HG03103 (cell line): Measurements from ENCODE around the gene CREG1.

ENCODE experiments used
- ATAC-seq: cut with Tn5 transposase; IDR thresholded peaks from one replicate; pipeline ENCODE4 v1.9.1; 2021; ENCODE audit warnings: low read depth; ENCODE audit not compliant: unreplicated experiment

CREG1 gene

DNA sequence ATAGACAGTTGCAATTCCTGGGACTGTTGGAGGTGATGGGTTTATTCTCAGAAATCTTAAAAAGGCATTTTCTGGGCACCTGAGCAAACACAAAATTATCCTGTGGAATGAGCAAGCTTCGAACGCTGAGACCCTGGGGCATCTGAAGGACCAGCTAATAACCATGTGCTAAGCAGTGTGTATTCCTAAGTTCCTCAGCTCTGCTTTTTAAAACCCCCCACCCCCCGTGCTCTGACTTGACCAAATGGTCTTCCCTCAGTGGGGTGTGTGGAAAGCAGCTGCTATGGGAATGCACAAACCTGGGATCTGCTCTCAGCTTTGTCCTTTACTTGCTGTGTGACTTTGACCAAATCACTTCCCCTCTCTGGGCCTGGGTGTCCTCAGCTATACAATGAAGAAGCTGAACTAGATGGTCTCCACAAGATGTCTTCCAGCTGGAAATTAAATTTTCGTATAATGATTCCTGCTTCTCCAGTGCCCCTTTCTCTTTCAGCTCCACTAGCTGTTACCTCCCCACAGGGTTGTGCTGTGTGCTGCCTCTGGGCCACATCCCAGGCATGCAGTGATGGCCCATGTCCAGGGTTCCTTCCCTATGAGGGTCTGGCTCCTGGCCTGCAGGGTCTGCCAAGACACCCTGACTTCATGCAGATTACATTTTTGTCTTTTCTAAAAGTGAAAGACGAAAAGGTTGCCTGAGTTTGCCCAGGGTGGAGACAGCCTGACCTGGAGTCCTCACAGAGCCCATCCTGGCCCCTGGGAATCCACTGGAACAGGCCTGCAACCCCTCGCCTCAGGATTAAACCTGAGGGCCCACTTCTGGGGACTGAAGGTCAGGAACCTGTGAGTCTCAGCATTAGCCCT, 20.4 kb downstream of the CREG1 start:
- no peak for ATAC-seq

DNA sequence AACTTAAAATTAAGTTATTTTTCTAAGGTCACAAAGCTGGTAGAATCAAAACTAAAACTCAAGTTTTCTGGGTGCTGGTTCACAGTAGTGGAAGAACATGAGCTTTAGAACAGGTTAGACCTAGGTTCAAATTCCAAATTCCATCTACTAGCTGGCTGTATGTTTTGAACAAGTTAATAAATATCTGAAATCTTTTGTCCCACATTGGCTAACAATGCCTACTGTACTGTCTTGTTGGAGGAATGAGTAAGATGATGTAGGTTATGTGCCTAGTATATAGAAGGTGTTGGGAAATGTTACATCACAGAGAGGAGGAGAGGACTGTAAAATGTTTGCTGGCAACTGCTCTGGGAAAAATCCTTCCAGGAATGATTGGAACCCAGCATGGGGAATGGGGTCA, 21.2 kb downstream of the CREG1 start:
- ATAC-seq: no peak

DNA sequence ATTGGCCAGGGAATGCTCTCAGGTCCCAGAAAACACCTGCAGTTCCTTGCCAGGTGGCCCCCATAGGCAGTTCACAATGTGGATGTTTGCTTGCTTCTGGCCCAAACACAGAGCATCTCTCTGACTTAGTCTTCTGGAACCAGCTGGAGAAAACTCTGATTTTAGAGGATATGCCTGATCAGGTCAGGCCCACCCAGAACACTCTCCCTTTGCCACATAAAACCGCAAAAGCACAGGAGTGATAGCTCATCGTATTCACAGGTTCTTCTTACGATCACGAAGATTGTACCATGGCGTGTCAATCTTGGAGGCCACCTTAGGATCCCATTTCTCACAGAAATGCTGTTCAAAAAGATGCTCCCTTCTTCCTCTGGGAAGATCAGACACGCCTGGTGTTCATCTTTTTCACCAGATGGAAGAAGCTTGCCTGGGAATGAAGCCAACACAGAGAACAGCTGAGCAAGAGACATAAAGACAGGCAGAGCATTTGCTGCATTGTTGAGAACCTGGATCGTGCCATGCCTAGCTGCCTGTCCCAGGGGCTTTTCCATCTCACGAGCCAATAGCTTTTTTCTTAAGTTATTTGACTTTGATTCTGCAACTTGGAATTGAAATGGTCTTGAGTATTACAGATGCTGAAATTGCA, 23.6 kb downstream of the CREG1 start:
- no peak for ATAC-seq

DNA sequence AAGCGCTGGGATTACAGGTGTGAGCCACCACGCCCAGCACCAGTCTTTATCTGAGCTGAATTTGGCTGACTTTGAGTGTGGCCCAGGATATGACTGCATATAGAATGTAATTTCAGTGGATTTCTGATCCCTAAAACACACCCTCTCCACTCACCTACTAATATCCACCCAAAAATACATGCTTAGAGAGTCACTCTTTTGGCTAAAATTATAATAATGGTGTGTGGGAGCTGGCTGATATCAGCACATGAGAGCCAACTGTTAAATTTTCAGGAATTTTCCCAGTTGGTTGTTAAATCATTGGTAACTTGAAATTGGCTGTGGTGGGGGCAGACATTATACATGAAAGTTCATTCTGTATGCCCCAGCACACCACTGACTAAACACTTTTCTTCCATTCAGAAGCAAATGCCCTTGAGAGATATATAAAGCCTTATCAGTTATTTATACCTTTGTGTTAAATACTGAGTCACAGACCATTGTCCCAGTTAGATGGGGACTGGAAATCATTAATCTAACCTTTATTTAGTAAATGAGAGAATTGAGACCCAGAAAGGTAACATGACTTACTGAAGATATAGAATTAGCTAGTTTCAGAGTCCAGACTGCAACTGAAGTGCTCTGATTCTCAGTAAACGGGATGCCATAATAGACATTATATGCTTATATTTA, 25.4 kb downstream of the CREG1 start:
- ATAC-seq: no peak

DNA sequence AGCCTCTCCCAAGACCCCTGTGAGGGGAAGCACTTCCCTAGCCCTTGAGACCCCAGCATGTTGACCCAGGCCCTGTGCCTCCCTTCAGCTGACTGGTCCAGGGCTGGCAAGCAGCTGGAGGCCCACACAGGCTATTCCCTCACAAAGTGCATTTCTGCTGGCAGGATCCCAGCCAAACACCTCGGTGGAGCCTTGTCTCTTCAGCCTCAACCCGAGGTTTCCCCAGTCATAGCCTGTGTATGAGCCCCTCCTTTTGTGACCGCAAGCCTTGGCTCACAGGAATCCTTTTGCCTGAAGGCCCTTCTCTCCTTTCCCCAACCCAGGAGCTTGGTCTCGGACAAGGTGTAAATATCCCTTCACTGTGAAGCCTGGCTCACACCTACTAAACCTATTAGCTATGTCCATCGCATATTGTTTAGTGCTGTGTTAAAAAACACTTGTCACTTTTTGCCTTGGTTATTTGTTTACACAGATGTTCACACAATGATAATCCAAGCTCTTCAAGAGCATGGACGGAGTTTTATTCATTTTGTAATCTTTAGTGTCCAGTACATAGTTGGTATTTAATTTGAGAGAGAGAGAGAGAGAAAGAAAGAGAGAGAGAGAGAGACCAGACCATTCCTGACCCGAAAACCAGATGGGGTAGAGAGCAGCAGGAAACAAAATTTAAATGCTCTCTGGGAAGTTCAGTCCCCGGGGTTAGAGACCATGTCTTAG, 26.7 kb downstream of the CREG1 start:
- ATAC-seq: no peak

DNA sequence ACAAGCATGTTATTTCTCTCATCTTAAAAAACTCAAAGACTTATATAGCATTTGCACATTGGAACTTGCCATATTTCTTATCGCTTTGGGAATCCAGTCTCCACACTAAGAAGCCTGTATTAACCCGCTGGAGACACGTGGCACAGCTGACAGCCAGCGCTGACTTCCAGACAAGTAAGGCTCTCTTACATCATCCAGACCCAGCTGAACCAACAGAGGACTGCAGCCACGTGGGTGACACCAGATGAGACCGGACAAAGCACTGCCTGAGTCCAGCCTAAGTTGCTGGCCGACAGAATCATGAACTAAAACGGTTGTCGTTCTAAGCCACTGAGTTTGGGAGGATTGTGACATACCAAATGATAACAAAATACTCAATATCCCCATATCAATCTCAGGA, 28.9 kb downstream of the CREG1 start:
- no peak for ATAC-seq

DNA sequence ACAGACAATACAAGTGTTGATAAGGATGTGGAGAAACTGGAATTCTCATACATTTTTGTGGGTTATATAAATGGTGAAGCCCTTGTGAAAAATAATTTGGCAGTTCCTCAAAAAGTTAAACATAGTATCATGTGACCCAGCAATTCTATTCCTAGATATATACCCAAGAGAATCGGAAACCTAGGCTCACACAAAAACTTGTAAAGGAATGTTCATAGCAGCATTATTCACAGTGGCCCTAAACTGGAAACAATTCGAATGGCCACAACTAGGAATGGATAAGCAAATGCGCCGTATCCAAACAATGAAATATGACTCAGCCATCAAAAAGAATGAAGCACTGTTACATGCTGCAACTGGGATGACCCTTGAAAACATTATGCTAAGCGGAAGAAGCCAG, 31.3 kb downstream of the CREG1 start:
- no peak for ATAC-seq

DNA sequence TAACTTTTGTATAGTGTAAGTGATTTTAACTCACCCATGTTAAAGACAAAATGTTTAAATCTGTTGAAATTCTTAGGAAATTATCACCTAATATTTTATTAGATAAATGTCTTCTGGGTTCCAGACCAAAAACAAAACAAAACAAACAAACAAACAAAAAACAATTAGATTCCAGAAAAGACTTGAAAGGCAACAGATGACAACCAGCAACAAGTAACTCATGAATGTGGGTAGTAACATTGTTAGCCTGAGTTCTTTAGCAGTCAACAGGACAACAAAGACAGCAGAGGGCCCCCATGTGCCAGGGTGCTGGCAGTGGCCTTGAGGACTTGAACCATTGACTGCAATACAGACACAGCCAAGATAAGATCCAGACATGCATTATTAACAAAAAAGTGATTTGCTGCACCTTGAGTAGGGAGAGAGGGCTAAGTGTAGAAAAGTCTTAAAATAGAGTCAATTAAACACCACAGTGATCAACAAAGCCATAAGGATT, 32.8 kb downstream of the CREG1 start:
- ATAC-seq: no peak

DNA sequence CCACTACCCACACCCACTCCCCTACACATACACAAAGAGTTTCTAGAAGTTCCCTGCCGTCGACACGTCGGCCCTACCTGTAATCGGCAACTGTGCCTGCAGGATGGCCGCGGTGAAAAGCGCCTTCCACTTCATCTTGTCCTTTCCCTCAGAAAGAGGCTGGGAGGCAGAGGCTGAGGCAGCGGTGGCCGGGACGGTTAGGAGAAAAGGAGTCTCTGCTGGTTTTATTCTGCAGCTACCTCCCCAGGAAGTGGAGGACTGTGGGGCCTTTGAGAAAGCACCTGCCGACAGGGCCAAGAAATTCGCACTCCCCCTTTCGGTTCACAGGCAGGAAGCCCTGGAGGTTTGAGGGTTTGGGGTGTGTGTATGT, 35.2 kb downstream of the CREG1 start, which contains the start of gene CD247:
CD247 (minus strand) TSS at position 199 of the 370 bp plus-strand sequence; CDS start at position 135, 64 bp downstream.
- no peak for ATAC-seq

DNA sequence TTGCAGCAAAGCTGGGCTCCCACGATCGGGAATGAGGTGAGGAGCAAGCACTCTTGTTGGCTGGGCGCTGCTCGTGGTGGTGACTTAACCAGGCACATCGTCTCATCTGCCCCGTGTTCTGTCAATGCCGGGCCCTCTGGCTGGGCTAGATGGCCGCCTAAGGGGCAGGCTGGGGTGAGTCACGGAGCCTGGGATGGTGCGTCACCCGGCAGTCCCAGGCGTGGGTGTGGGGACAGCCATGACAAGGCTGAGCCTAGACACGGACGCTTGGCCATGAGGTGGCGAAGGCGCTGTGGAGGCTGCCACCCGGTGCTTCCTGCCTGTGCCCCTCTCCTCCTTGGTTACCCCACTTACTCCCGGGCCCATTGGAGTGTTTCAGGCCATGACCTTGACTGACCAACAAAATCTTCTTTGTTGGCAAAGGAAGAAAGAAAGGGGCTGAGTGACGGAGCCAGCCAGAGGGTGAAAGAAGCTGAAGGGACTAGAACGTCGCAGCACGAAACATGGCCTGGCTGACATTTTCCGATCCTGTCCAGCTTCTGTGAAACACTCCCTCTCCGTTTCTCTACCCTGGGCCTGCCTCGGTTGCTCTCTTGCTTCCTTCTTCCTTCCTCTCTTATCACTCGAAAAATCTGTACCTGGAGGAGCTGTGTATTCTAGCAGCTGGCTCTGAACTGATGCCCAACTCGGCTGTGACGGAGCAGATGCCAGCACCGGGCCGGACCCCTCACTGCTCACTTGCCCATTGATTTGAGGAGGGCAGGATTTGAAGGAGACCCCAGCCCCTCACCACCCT, 35.8 kb downstream of the CREG1 start:
- ATAC-seq: no peak

DNA sequence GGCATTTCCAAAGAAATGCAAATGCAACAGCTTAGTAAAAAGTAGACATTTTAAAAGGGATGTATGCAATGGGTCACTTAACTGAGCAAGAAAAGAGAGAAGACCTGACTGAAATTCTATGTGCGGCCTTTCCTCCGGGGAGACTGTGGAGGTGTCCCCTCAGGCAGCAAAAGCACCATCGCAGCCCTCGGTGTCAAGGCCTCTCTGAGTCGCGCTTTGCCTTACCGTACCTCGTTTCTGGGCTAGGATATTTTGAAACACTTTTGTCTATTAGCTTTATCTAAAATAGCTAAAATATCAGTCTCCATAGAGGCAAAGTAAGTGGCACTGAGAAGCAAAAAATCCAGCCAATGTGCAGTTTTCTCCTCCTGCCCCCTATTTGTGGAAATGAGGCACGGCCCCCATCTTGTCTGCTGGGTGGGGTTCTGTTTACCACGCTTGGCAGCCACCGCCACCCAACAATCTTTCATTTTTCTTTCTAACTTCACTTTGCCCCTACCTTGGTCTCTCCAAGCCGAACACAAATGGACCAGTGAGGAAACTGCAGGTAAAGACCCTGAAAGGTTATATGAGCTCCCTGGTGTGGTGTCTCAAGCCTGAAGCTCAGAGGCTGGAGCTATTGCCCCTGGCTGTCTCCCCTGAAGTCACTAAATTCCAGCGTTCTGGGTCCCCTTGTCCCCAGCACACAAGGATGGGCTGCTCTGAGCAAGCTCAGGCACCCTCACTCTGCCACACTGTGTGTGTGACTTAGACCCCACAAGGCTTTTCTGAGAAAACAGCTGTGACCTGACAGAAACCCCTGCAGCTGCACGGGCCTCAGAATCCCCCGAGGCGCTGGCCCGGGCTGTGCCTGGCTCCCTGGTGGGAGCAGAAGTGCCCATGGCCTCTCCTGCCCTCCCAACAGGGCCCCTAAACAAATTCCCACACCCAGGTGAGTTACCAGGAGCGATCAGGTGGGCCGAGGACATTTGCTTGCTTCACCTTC, 36.9 kb downstream of the CREG1 start:
- no peak for ATAC-seq

DNA sequence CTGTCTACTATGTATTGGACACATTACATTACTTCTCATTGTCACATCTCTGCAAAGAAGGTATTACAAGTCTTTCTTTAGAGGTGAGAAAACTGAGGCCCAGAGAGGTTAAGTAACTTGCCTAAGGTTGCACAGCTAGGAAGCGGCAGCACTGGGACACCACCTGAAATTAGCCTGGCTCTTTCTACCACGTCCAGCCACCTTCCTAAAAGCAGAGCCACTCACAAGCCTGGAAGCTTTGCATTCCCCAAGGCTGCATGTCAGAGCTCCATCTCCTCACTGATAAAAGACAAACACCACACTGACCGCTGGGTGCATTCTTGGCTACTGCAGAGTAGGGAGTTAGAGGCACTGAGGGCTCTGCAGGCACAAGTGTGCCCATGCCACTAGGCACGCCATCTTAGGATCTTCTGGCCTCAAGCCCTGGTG, 37.7 kb downstream of the CREG1 start:
- ATAC-seq: no peak

DNA sequence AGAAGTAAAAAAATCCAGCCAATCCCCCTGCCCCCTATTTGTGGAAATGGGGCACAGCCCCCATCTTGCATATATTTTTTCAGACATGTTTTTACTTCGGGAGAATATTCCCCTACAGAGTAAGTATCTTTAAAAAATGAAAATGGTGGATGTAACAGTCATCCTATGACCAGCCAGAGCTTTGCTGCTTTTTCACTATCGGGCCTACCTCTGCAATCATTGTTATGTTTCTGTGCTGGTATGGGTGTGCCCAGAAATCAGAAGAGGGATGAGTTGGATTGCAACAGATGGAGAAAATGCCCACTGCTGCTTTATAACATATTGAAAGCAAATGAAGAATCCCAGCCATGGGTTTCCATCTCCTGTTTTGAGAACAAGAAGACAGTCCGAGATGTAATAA, 38.1 kb downstream of the CREG1 start:
- ATAC-seq: no peak

DNA sequence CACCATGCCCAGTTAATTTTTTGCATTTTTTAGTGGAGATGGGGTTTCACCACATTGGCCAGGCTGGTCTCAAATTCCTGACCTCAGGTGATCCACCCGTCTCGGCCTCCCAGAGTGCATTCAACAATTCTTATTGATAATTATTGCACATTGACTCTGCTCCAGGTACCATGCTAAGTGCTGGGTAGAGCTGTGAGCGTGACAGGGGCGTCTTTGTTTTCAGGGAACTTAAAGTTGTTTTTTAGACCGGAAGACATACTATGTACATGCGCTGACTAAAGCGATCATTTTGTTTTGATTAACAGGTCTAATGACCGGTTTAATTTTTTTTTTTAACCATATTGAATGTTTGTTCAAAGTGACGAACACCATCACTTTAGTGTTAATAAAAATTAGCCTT, 39.3 kb downstream of the CREG1 start:
- ATAC-seq: no peak

DNA sequence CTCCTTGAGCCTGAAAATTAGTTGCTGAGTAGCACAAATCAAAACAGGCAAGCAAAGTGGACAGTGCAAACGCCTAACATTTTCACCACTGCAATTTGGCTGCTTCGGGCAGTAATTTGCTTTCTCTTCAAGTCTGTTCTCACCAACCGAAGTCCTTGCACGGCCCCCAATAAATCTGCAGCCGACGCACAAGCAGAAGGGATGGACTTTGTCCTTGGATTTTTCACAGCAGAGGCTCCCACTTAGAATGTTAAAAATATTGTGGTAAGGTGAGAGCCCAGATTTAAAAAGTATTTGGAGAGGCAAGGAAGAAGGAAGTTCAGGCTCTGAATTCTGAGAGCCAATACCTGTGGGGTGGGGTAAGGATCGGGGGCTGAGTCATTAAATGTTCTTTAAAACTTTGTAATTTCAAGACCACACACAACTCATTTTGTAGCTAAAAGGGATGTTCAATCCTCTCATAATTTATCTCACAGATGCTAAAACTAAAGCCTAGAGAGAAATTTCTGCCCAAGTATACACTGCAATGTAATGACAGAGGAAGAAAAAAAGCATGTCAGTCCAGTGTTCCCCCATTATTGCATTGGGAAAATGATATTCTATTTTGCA, 41.4 kb downstream of the CREG1 start:
- no peak for ATAC-seq

DNA sequence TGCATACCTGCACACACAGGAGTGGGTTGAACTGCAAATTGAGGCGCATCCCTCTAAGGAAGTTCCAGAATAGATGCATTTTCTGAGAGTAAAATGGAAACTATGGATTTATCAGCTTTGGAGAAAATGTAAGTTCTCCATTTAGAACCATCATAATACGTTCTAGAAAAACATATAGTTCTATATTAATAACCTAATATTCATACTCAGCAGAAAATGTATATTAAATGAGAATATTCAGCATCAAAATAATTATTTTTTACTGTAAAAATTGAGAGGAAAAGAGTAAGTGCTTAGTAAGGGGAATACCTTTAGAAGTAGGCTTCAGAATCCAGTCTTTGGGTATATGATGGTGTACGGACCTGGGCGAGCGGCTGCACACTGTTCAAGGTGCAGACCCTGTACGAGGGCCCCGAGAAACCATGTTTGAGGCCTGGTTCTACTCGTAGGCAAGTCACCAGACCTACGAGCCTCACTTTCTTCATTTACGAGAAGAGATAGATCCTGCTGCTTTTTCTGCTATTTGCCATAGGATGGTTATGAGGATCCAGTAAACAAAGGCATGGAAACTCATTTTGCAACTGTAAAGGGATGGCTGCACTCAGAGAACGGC, 42.1 kb downstream of the CREG1 start:
- no peak for ATAC-seq

DNA sequence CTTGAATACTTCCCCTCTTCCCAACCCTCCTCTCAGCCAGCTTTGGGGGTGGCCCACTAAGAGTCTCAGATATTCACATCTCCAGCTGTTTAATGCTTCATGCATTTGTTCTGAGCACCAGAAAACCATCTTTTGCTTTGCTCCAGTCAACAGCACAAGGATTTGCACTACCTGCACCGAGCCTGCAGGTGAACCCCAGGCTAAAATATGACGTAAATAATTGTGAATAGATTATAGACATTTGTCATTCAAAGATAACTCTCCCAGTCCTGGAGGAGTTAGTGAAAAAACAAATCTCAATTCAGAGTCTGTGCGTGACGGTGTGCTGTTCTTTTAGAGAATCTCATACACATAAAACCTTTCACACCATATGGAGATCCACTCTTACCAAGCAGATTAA, 42.7 kb downstream of the CREG1 start:
- ATAC-seq: no peak

DNA sequence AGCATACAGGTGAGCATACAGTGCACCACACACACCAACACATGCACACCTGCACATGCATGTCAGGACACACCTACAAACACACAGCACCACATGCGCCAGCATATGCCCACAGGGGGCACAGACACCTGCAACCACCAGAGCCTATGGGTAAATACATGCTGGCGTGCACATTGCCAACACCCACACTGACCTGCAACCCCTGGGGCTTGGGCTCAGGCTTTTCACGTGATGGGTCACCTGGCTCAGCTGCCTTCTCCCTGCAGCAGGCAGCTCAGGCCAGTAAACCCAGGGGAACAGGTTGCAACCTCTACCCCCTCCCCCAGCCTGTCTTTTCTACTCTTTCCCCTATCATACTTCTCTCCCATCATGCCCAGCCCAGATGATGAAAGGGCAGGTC, 43.3 kb downstream of the CREG1 start:
- ATAC-seq: no peak
